ENCODE measurements around the gene FOXL3.

- no peak for TF ChIP-seq CTCF (conservative IDR thresholded peaks at IDR 0.05 in 1 of 2, IDR thresholded peaks at IDR 0.05 in 1 of 2; ENCODE audit: extremely low read depth in 1 of 2, insufficient read depth in 1 of 2, low read depth in 1 of 2, low read length in 2 of 2)
- TF ChIP-seq EZH2 (IDR thresholded peaks at IDR 0.05; ENCODE audit: borderline replicate concordance, low read length): no peak
These were observed 37.4 kb downstream of the FOXL3 start for GRCh38 chr7:327233-327931.

Measured in mammary epithelial cell (primary cell).